Forelimb muscle (tissue), 1 donor: ENCODE data around the gene LARGE2. TPM values are rescaled to one million over a fixed set of nuclear protein-coding genes. Genes with fewer than 3 reads are reported as not detected.
"Not testable (repeated sequence)": the region's sequence is repeated elsewhere in the genome, so short reads cannot be mapped to it uniquely, and the experiment has no call there.

ENCODE experiments used
- DNase-seq: peaks from one replicate; pipeline ENCODE4 v3.0.0-alpha.2; 2013; ENCODE audit warnings: low read depth
- polyA plus RNA-seq: library from polyadenylated mRNA; unstranded; fragments of 120-200 nt; gene quantifications from one replicate; pipeline ENCODE4 v1.2.1, GENCODE V29; 2013; ENCODE audit not compliant: insufficient read length

The LARGE2 gene
- polyA plus RNA-seq, 1 donor = 0.30 TPM

- no peak for DNase-seq
Observed at GRCh38 chr11:45895553-45896259, 26.8 kb upstream of the LARGE2 start.

- no peak for DNase-seq
Observed at GRCh38 chr11:45896422-45896984, 26.0 kb upstream of the LARGE2 start.

- no peak for DNase-seq
Observed at GRCh38 chr11:45897556-45897955, 24.9 kb upstream of the LARGE2 start.

GRCh38 chr11:45899086-45899447 is 23.4 kb upstream of the LARGE2 start:
- DNase-seq = no peak

- peak; percentile 77 for DNase-seq
Observed at GRCh38 chr11:45899448-45900174, 22.8 kb upstream of the LARGE2 start.

GRCh38 chr11:45900175-45900800 is 22.2 kb upstream of the LARGE2 start:
- DNase-seq = not testable (repeated sequence)

GRCh38 chr11:45900916-45901617 is 21.4 kb upstream of the LARGE2 start:
- DNase-seq = no peak

GRCh38 chr11:45901626-45902025 is 20.8 kb upstream of the LARGE2 start:
- DNase-seq = no peak

- no peak for DNase-seq
Observed at GRCh38 chr11:45902452-45903380, 19.7 kb upstream of the LARGE2 start.

- no peak for DNase-seq
Observed at GRCh38 chr11:45904309-45904915, 18.0 kb upstream of the LARGE2 start.

GRCh38 chr11:45905095-45905494 is 17.4 kb upstream of the LARGE2 start:
- DNase-seq = no peak

- not testable (repeated sequence) for DNase-seq
Observed at GRCh38 chr11:45905576-45905975, 16.9 kb upstream of the LARGE2 start.

- no peak for DNase-seq
Observed at GRCh38 chr11:45906096-45906682, 16.3 kb upstream of the LARGE2 start.

- DNase-seq = no peak
Observed at GRCh38 chr11:45906965-45907611, 15.4 kb upstream of the LARGE2 start, which contains the start of gene FREY1. FREY1 (minus strand) TSS chr11:45907271; CDS start chr11:45907245, 26 bp downstream.

GRCh38 chr11:45907911-45908370 is 14.5 kb upstream of the LARGE2 start:
- no peak for DNase-seq

- DNase-seq = no peak
Observed at GRCh38 chr11:45909594-45910475, 12.6 kb upstream of the LARGE2 start.

GRCh38 chr11:45910623-45911022 is 11.8 kb upstream of the LARGE2 start:
- no peak for DNase-seq

GRCh38 chr11:45913514-45913913 is 8.9 kb upstream of the LARGE2 start:
- DNase-seq = no peak
